Astrocyte of the cerebellum (primary cell): ENCODE measurements around the gene VDAC1.

ENCODE experiments used
- DNase-seq: peaks from one replicate; pipeline ENCODE4 v3.0.0-alpha.2; 2011; ENCODE audit warnings: low read depth
- H3K4me3 ChIP-seq: 2 replicates; pipeline ENCODE4 v1.5.1; 2011; ENCODE audit warnings: mild to moderate bottlenecking, low read depth, low read length, moderate library complexity
- in situ Hi-C: cut with HindIII; loops from 2 replicates; pipeline ENCODE4 v1.10.0; 2017; ENCODE audit warnings: low sequenced_read_pairs
- TF ChIP-seq, protein P1 (sequence below): IDR thresholded peaks from 2 replicates; pipeline ENCODE4 v1.5.1; 2012; ENCODE audit warnings: low read length, low read depth, moderate library complexity, mild to moderate bottlenecking; ENCODE audit errors: missing control alignments

VDAC1 gene

DNA sequence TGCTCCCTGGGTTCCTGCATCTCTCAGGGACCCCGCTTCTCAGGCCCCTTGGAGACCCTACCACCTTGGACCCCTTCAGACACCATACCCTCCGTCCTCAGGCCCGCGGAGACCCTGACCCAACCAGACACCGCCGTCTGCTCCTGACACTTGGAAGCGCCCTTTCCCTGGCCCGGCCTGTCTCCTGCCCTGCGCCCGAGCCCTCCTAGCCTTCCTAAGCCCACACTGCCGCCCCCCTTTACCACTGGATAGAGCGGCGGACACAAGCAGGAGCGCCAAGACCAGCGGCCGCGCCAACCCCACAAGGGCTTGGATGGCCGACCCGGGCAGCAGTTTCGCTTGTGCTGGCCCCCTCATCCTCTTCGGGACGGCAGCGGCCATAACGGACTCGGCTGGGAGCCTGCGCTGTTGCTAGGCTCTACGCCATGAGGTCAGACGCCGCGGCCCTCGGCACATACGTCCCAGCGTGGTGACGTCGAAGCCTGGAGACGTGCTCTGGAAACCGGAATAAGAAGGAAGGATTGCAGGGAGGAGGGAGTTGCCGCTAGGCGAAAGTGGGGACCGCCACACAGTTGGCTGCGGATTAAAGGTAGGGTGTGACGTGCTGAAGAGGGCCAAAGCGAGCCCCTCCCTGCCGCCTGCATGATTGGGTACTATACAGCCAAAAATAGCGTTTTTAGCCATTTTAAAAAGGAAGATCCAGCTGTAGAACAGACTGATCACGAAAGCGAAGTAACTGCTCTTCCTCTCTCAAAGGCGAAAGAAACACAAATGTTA, 36.4 kb downstream of the VDAC1 start, which contains the start of gene C5orf15:
Gene C5orf15 (minus strand): TSS at position 422 of the 777 bp plus-strand sequence. CDS start 41 bp downstream, at position 381.
- peak within 1 kb of the TSS; percentile 86 for H3K4me3 ChIP-seq
- in situ Hi-C loops, result no loop called here
- peak; percentile 92 for DNase-seq
- TF ChIP-seq, protein P1, sequence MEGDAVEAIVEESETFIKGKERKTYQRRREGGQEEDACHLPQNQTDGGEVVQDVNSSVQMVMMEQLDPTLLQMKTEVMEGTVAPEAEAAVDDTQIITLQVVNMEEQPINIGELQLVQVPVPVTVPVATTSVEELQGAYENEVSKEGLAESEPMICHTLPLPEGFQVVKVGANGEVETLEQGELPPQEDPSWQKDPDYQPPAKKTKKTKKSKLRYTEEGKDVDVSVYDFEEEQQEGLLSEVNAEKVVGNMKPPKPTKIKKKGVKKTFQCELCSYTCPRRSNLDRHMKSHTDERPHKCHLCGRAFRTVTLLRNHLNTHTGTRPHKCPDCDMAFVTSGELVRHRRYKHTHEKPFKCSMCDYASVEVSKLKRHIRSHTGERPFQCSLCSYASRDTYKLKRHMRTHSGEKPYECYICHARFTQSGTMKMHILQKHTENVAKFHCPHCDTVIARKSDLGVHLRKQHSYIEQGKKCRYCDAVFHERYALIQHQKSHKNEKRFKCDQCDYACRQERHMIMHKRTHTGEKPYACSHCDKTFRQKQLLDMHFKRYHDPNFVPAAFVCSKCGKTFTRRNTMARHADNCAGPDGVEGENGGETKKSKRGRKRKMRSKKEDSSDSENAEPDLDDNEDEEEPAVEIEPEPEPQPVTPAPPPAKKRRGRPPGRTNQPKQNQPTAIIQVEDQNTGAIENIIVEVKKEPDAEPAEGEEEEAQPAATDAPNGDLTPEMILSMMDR, result peak; percentile 24

DNA sequence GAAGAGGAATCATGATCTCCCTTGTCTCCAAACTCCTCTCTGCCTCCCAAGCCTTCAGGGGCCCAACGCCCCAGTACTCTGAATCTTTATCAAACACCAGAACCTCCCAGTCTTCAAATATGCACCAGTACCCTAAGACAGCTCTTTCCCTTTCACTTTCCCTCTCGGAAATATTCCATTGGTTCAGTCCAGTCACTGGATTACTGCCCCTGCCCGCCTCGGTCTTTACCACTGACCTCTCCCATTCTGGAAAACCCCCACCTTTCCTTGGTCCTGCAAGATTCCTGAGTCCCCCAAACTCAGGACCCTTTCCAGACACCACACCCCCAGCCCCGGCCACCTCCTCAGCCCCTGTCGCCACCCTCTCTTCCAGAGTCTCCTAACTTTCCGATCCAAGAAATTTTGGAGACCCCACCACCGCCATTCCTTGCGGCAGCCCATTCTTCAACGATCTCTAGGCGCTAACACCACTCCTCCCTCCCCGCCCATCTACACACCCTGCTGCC, 37.0 kb downstream of the VDAC1 start:
- DNase-seq, result no peak
- TF ChIP-seq, protein P1, result no peak
- in situ Hi-C loops, result no loop called here
- peak overlapping the region; percentile 86 for H3K4me3 ChIP-seq

DNA sequence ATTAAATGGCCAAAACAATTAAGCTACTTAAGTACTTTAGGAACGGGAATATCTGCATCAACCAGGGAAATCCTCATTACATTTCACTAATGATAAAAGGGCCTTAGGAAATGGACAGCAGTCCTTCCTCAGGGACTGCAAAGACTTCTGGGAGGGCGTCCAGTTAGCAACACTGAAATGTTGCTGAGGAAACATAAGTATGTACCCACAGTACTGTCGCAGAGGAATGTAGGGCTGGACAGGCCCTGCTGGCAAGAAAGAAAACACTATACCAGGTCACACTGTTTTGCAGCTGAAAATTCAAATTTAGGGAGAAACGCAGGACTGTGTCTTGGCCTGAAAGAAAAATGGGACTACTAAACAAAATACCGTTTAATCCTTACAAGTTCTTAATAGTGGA, 37.7 kb downstream of the VDAC1 start:
- in situ Hi-C loops, result no loop called here
- no peak for DNase-seq
- peak overlapping the region; percentile 86 for H3K4me3 ChIP-seq
- TF ChIP-seq, protein P1, result no peak

DNA sequence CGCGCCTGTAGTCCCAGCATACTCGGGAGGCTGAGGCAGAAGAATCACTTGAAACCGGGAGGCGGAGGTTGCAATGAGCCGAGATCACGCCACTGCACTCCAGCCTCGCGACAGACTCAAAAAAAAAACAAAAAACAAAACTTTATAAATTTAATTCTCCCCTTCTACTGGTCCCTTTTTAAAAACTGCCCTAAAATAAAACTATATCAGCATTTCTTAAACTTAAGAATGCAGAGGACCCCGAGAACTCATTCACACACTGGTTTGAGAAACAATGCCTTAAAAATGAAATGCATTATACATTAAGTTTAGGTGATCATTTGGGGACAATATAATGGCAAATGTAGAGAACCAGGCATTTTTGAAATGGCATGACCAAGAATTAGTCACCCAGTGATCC, 38.7 kb downstream of the VDAC1 start:
- no peak overlapping the region for H3K4me3 ChIP-seq
- TF ChIP-seq, protein P1, result no peak
- in situ Hi-C loops, result no loop called here

DNA sequence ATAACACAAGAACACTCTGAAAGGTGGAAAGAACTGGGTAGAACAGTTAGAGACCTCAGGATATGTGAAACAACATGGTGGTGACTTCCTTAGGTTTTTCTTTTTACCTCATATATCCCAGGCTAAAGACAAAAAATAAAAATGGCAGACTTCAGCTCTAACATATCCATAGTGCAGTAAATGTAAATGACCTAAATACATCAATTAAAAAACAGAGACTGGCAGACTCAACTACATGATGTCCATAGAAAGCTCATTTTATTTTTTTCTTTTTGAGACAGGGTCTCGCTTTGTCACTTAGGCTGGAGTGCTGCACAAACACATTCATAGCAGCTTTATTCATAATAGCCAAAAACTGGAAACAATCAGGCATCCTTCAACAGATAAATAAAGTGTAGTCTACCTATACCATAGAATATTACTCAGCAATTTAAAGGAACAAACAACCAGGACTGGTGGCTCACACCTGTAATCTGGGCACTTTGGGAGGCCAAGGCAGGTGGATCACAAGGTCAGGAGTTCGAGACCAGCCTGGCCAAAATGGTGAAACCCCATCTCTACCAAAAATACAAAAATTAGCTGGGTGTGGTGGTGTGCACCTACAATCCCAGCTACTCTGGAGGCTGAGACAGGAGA, 41.2 kb downstream of the VDAC1 start:
- TF ChIP-seq, protein P1, result no peak
- in situ Hi-C loops, result no loop called here
- no peak for DNase-seq
- H3K4me3 ChIP-seq, result no peak overlapping the region

More for the DNA sequence above, 38.7 kb downstream of the VDAC1 start:
- no peak for DNase-seq

DNA sequence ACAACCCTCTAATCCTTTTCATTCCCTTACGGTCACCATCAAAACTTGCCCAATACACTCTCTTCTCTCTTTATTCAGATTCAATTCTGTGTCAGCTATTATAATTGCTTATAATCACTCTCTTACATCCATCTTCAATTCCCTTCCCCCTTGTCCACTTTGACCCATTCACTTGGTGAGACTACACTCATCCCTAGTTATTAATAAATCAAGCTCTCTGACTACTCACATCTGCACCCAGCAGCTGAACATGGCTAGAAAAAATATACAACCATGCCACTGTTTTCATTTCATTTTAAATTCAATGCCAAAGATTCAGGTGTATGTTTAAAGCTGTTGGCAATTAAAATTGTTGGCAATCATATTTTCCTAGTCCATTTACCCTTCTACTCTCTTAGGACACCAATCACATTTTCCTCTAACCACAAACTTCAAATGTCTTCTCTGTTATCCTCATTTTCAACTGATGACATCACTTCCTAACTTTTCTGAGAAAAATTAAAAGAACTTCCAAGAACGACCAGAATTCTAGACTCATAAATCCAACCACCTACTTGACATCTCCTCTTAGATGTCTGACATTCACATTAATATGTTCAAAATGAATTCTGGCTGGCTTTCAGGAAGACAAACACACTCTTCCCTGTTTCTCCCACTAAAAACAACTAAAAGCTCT, 41.8 kb downstream of the VDAC1 start:
- no peak overlapping the region for H3K4me3 ChIP-seq
- in situ Hi-C loops, result no loop called here
- TF ChIP-seq, protein P1, result no peak
- DNase-seq, result peak; percentile 43
